ENCODE measurements around the gene SPTBN1.
"Not testable (repeated sequence)": the region's sequence is repeated elsewhere in the genome, so short reads cannot be mapped to it uniquely, and the experiment has no call there.

Gene SPTBN1

GRCh38 chr2:54502731-54503130, 46.6 kb downstream of the SPTBN1 start:
- no peak for DNase-seq (ENCODE audit: low read depth in 3 of 3)

DNA sequence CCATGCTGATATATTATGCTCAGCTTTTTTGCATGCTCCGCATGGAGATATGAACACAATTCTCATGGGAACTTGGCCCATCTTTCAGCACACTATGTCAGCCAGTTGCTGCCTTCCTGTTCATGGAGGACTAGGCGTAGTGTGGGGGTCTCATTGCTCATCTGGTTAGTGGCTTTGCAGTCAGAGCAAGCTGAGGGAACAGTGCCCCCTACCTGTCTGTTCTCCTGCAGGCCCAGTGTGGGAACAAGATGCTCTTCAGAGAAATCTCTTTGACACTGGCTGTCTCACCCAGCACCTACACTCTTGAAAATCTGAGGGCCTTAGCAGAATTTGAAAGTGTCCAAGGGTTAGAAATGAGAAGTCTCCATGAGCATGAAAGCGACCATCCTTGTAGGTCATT, 47.1 kb downstream of the SPTBN1 start:
- peak in 1 of 3 experiments; percentile 14 for DNase-seq (ENCODE audit: low read depth in 3 of 3)

DNA sequence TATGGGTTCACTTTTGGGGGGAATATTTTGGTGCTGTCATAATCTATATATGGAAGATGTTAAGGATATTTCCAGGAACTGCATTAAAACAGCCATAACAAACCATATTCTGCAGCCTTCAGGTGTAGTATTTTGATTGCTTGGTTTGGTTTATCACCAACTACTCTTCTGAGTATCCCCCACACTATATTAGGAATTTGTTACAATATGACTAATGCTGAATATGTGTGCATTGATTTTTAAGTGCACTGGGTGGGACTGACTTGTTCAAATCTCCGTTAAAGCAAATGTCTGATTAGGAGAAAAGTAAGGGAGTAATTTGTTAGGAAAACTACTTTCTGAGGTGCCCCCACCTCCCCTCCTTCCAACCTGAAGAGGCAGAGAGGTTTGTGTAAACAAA, 47.7 kb downstream of the SPTBN1 start:
- no peak for DNase-seq (ENCODE audit: low read depth in 3 of 3)

- DNase-seq (ENCODE audit: low read depth in 3 of 3), result no peak
Measured at GRCh38 chr2:54504866-54505265, 48.7 kb downstream of the SPTBN1 start.

DNA sequence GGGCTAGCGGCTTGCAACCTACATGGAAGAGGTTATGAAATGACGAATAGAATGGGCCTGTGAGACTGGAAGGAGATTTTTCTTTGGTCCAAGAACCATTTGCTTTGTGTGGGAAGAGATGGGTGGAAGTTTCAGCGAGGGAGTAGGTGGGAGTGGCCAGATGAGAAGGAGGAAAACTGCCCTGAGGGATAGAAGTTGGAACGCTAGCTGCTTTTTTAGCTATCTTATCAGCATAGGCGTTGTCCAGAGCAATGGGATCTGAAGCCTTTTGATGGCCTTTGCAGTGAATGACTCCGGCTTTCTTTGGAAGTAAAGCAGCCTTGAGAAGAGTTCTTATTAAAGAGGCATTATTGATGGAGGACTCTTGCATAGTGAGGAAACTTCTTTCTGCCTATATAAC, 52.4 kb downstream of the SPTBN1 start:
- DNase-seq (ENCODE audit: low read depth in 3 of 3), result no peak

- not testable (repeated sequence) for DNase-seq (ENCODE audit: low read depth in 3 of 3)
Measured at GRCh38 chr2:54509043-54509442, 52.9 kb downstream of the SPTBN1 start.

- DNase-seq (ENCODE audit: low read depth in 3 of 3), result no peak
Measured at GRCh38 chr2:54510916-54511315, 54.8 kb downstream of the SPTBN1 start.

DNA sequence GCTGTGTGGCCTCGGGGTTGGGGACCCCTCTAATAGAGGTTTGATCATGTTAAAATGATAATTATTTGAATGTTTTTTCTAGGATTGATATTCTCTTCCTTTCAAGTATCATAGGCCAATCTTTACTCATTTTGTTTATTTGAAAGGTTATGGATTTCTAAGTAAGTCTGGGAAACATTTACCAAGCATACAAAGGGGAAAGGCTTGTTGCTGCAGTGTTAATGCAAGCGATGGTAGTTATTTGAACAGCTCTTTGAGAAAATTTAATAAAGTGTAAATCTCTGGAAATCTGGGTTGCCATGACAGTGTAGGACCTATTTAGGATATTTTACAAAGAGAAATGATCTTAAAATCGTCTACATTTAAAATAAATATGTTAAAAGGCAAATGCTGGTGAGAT, 56.1 kb downstream of the SPTBN1 start:
- no peak for DNase-seq (ENCODE audit: low read depth in 3 of 3)

GRCh38 chr2:54512663-54513362, 56.7 kb downstream of the SPTBN1 start:
- DNase-seq (ENCODE audit: low read depth in 3 of 3), result no peak

DNA sequence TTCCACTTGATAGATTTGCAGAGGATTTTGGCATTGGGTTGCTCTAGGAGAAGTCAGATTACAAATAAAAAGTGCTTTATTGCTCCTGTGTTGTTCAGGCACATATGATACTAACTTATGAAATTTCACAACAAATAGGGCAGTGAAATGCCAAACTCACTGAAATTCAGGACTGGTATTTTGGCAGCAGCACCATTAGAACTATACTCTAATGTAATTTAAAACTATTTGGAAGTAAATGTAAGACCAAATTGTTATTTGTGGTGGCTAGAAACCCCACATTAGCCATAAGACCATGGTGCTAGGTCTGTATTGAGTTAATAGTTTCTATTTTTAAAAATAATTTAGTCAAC, 57.2 kb downstream of the SPTBN1 start:
- no peak for DNase-seq (ENCODE audit: low read depth in 3 of 3)

DNA sequence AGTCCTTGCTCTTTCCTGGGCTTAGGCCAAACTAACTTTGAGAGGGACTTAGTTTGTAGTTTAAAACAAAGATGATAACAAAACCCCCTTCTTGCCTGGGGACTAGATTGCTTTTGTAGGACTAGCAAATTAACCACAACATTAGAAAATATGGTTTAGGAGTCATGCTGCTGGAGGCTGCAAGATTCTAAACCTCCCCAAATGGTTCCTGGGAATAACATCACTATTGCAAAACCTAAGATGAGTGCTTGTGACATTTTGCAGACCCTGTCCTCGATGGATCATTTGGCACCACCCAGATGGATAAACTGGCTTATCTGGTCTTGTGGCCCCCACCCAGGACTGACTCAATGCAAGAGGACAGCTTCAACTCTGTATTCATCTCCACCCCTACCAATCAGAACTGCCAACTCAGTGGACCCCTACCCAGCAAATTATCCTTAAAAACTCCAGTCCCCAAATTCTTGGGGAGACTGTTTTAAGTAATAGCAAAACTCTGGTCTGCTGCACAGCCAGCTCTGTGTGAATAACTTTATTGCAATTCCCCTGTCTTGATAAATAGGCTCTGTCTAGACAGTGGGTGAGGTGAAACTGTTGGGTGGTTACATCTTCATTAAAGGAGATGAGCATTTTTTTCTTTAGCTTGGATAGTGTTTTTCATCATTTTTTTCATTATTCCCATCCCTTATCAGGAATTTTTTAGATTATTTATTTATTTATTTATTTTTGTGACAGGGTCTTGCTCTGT, 58.9 kb downstream of the SPTBN1 start:
- DNase-seq (ENCODE audit: low read depth in 3 of 3), result no peak

DNA sequence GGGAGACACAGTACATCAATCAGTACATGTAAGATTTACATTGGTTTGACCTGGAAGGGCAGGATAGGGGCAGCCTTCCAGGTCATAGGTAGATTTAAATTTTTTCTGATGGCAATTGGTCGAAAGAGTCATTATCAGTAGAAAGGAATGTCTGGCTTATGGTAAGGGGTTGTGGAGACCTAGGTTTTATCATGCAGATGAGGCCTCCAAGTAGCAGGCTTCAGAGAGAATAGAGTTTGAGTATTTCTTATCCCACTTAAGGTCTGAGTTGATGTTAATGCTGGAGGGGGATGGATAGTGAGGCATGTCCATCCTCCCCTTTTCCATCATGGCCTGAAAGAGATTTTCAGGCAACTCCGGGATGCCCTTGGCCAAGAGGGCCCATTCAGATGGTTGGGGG, 60.7 kb downstream of the SPTBN1 start:
- DNase-seq (ENCODE audit: low read depth in 3 of 3), result no peak

- DNase-seq (ENCODE audit: low read depth in 3 of 3), result not testable (repeated sequence)
Measured at GRCh38 chr2:54518016-54518415, 61.9 kb downstream of the SPTBN1 start.

DNA sequence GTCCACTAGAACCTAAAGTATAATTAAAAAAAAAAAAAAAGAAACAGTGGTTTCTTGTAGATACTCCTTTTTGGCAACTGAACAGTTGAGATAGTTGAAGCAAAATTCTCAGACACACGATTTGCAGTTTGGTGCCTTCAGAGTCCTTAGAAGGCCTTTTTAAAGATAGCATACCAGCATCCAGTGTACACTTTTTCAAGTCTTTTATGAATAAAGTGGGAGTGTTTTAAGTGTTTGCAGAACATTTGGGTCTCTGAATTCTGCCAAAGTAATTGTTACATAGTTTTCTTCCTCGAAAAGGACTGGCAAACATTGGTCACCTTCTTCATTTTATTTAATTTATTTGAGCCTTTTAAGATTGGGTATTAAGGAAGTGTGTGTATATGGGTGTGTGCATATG, 62.3 kb downstream of the SPTBN1 start:
- no peak for DNase-seq (ENCODE audit: low read depth in 3 of 3)

DNA sequence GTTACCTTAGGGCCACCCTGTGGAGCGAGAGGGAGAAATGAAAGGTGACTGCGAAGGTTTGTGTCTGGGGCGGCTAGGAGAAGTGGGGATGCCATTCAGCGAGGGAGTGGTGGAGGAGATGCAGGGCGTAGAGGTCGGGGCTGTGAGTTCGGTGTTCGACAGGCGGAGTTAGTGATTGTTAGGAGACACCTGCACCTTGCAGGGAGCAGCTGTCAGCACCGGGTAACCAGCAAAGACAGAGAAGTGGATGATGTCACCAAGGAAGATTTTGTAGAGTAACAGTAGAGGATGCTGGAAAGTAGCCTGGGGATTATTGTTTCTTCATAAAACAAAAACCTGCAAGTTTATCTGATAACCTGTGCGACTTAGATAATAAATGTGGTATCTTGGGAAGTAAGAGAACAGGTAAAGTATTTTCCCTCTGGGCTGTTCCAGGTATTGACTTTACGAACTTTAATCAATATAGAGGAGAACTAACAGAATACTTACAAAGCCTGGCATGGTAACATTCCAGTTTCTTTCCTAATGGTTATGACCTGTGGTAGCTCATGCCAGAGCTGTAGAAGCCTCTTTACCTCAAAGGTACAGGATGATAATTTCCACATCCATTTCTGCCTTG, 63.8 kb downstream of the SPTBN1 start:
- no peak for DNase-seq (ENCODE audit: low read depth in 3 of 3)

DNA sequence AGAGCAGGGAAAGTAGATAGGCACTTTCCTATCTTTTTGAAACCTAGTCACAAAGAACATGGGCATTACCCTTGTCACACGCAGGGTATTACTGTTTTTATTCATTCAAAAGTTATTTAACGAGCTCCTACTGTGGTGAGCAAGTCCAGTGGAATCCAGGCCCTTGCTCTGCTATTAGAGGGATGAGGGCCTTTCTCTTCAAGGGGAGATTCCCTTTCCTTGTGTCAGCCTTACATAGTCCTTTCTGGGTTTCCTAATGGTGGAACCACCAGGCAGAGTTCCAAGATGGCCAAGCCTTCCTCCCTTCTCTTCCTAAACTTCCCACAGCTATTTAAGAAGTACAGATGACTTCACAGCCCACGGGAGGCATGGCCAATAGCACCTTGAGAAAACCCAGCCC, 64.6 kb downstream of the SPTBN1 start:
- DNase-seq (ENCODE audit: low read depth in 3 of 3), result no peak

GRCh38 chr2:54522624-54523281, 66.6 kb downstream of the SPTBN1 start:
- peak; percentile 32 to 58 (median 40) for DNase-seq (ENCODE audit: low read depth in 3 of 3)

DNA sequence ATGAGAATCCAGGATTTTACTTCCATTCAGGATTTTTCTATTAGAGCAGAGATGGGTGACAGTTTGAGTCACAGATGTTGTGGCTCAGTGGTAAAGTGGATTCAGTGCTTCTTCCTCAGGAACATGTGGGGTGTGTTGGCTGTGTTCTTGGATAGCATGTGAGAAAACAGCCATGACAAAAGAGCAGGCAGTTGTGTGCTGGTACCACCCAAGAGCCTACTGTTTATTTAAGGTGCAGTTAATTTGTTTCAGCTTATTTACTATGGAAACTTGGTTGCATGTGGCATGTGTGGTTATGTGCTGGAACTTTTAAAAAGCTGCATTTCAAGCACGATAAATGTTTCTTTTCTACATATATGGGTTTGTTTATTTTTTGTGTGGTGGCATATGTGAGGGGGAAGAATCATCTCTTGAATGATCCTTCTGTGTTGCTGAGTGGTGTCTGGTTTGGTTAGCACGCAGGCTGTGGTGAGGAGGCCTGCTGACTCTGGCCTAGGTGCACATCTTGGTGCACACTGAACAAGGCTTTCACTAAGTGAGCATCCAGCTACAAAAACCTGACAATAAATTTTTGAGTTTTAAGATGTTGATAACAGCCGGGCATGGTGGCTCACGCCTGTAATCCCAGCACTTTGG, 67.3 kb downstream of the SPTBN1 start:
- no peak for DNase-seq (ENCODE audit: low read depth in 3 of 3)

GRCh38 chr2:54524226-54524991, 68.3 kb downstream of the SPTBN1 start:
- DNase-seq (ENCODE audit: low read depth in 3 of 3), result peak in 2 of 3 experiments; percentile 6 to 24

GRCh38 chr2:54525321-54525720, 69.2 kb downstream of the SPTBN1 start:
- DNase-seq (ENCODE audit: low read depth in 3 of 3), result no peak

DNA sequence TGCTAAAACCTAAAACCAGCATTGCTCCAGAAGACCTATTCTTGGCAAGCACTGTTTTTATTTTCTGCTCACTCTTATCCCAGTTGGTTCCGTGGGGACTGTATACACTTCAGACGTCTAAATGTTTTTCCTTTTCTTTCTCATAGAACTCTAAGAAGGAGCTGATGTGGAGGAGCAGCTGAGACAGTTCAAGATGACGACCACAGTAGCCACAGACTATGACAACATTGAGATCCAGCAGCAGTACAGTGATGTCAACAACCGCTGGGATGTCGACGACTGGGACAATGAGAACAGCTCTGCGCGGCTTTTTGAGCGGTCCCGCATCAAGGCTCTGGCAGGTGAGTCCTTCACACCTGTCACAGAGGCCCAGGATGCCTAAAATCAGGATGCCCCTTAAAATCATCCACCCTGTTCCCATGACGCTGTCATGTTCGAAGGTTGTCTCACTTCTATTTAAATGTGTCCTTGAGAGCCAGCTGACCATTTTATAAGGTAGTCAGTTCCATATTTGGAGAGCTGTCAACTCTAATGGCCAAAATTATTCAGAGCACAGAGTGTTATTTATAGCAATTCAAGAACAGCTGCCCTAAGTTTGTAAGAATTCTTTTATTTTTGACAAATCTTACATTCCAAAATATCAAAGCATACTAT, 70.2 kb downstream of the SPTBN1 start:
- DNase-seq (ENCODE audit: low read depth in 3 of 3), result no peak

Data from stimulated activated CD4-positive, alpha-beta T cell treated with anti-CD3 and anti-CD28 coated beads, TNF-alpha, amount 100 ng/mL, for 24 hours (primary cell).